Neural cell (in vitro differentiated cells): ENCODE measurements around the gene TAB3.

Experiments
- RAD21 ChIP-seq: fragments of 450-650 bp; conservative IDR thresholded peaks from 2 replicates; pipeline ENCODE4 v1.6.1; 2014; ENCODE audit warnings: antibody characterized with exemption, mild to moderate bottlenecking, moderate library complexity
- TF ChIP-seq, protein P1 (sequence below): fragments of 450-650 bp; IDR thresholded peaks from 2 replicates; pipeline ENCODE4 v1.5.1; 2014; ENCODE audit warnings: antibody characterized with exemption, mild to moderate bottlenecking, moderate library complexity; ENCODE audit not compliant: poor library complexity, severe bottlenecking

DNA sequence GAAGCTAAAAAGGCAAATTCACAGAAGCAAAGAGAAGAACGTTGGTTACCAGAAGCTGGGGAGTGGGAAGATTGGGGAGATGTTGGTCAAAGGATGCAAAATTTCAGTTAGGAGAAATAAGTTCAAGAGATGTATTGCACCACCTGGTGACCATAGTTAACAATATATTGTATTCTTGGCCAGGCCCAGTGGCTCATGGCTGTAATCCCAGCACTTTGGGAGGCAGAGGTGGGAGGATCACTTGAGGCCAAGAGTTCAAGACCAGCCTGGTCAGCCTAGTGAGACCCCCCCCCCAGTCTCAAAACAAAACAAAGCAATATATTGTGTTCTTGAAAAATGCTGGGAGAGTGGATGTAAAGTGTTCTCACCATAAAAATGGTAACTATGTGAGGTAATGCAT lies 67.9 kb downstream of the TAB3 start:
- TF ChIP-seq, protein P1, sequence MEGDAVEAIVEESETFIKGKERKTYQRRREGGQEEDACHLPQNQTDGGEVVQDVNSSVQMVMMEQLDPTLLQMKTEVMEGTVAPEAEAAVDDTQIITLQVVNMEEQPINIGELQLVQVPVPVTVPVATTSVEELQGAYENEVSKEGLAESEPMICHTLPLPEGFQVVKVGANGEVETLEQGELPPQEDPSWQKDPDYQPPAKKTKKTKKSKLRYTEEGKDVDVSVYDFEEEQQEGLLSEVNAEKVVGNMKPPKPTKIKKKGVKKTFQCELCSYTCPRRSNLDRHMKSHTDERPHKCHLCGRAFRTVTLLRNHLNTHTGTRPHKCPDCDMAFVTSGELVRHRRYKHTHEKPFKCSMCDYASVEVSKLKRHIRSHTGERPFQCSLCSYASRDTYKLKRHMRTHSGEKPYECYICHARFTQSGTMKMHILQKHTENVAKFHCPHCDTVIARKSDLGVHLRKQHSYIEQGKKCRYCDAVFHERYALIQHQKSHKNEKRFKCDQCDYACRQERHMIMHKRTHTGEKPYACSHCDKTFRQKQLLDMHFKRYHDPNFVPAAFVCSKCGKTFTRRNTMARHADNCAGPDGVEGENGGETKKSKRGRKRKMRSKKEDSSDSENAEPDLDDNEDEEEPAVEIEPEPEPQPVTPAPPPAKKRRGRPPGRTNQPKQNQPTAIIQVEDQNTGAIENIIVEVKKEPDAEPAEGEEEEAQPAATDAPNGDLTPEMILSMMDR = no peak
- TF ChIP-seq RAD21 = no peak
